ENCODE results near the gene RAD51B.
A peak's percentile ranks its signal among the peaks of the same experiment; 100 is the strongest.
"Not testable (repeated sequence)": the region's sequence is repeated elsewhere in the genome, so short reads cannot be mapped to it uniquely, and the experiment has no call there.

RAD51B gene

DNA sequence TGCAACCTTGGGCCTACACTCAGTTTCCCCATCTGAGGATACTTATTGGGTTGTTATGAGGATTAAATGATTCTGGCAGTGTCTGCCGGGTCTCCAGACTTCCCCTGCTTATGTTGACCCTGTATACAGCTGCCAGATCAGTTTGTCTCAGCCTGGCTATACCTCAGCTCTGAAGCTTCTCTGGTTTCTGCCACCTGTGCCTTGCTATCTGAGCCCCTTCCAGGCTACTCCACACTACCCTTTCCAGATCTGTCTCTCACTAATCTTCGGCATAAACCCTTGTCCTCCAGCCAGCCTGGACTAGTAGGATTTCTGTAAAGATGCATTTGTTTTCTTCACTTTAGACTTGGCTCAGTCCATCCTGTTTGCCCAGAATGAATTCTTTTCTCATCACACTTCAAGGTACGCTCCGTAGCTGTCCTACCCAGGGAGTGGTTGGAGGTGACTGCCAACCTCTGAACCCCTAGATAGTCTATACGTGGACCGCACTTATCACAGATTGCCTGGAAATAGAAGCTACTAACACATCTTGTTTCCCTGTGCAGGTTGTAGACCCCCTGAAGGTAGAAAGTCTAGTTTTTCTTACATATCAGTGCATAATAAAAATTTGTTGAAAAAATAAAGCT, 422.4 kb downstream of the RAD51B start:
- DNase-seq: no peak

GRCh38 chr14:68243450-68244010, 424.0 kb downstream of the RAD51B start:
- no peak for DNase-seq

- peak in 1 of 2 experiments; percentile 25 for DNase-seq
Observed at GRCh38 chr14:68244262-68244980, 424.8 kb downstream of the RAD51B start.

GRCh38 chr14:68245146-68246073, 425.8 kb downstream of the RAD51B start:
- DNase-seq: no peak

DNA sequence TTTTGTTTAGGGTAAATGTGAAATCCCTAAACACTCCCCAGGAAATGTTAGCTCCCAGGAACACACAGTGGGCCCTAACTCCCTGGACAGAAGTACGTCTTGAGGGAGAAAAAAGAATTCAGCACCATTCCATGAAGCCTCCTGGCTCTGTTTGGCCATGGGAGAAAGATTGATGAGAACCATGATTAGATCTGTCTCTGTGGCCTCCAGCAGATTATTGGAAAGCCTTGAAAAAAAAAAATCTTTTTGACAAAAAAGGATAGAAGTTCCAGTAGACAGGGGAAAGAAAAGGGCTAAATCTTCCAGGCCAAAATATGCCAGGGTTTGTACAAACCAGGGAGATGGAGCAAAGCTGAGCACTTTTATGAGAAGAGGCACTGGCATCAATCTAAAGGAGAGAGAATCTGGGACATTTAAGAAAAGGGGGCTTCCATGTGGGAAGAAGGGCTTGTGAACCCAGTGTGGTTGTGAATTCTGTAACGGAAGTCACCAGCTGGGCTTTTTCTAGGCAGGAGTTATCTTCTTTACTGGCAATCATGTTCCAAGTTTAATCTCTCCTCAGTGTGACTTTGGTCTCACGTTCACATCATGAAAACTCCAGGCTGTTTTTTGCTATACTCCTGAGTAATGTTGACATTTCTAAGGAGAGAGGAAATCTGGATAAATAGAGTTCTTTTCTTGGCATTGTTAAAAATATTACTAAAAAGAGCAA, 426.7 kb downstream of the RAD51B start:
- DNase-seq: no peak

- DNase-seq: no peak
Observed at GRCh38 chr14:68246786-68247105, 427.2 kb downstream of the RAD51B start.

GRCh38 chr14:68247274-68247673, 427.7 kb downstream of the RAD51B start:
- DNase-seq: no peak

GRCh38 chr14:68247676-68248268, 428.2 kb downstream of the RAD51B start:
- no peak for DNase-seq

GRCh38 chr14:68248481-68249255, 429.1 kb downstream of the RAD51B start:
- DNase-seq: peak; percentile 42 to 54

GRCh38 chr14:68249661-68250451, 430.3 kb downstream of the RAD51B start:
- no peak for DNase-seq

- DNase-seq: no peak
Observed at GRCh38 chr14:68250927-68251768, 431.6 kb downstream of the RAD51B start.

GRCh38 chr14:68251769-68252100, 432.2 kb downstream of the RAD51B start:
- DNase-seq: no peak

GRCh38 chr14:68253160-68253780, 433.7 kb downstream of the RAD51B start:
- DNase-seq: no peak

- no peak for DNase-seq
Observed at GRCh38 chr14:68253878-68254528, 434.4 kb downstream of the RAD51B start.

DNA sequence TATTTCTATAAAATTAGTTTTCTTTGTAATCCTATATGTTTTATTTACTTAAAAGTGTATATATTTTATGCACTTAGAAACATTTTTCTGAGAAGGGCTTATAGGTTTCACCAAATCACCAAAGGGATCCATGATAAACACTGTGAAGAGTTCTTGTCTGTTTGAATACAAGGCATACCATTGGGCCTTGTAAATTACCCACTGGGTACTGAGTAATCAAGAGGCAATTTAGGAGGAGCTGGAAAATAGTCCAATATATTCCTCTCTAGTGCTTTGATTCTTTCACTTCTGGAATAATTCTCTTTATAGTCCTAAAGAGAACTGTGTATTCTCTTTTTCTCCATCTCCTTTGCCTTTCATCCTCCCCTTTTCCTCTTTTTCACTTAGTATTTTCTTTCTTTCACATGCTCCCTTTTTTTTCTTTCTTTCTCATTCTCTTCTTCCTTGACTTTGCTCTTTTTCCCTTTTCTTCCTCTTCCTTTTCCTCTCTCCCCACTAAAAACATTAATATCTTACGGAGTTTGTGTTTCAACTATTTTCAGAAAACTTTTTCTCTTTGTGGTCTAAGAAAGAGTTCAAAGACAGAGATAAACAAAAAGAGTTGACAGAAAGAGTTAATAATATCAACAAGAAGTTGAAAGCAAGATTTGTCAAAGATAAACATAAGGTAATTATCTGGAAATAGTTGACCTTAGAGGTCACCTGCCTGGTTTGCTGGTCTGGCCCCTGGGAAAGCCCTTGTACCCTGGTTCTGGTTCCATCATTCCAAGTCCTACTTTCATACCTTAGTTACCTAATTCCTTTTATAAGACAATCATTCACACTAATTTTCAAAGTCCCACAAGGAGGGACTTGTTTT, 435.3 kb downstream of the RAD51B start:
- DNase-seq: no peak

- DNase-seq: no peak
Observed at GRCh38 chr14:68255693-68256178, 436.2 kb downstream of the RAD51B start.

DNA sequence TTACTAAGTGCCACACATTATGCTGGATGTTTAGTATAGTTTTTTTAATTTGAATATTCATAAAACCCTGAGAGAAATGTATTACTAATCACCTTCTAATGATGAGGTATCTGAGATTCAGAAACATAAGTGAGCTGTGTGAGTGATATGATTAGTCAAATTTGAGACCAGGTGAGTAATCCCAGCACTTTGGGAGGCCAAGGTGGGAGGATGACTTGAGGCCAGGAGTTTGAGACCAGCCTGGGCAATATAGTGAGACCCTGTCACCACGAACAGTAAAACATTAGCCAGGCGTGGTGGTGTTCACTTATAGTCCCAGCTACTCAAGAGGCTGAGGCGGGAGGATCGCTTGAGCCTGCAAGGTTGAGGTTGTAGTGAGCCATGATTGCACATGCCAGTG, 438.4 kb downstream of the RAD51B start:
- no peak for DNase-seq

DNA sequence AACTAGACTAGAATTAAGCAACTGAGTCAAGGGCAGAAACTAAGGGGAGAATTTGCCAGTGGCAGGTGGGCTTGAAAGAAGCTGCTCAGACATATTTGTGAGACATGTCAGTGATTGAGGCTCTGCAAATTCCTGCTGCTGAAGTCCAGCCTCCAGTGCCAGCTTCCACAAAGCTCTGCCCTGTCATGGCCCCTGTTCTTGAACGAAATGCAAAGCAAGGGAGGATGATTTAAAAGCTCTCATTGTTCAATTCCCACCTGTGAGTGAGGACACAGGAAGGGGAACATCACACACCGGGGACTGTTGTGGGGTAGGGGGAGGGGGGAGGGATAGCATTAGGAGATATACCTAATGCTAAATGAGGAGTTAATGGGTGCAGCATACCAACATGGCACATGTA, 439.4 kb downstream of the RAD51B start:
- not testable (repeated sequence) for DNase-seq

Measured in NCI-H2081 (cell line).